Activated CD4-positive, alpha-beta T cell treated with anti-CD3 and anti-CD28 coated beads, Interleukin-2, amount 50 U/mL, for 1 hour (primary cell): ENCODE results near the gene MSRB3.
"Not testable (repeated sequence)": the region's sequence is repeated elsewhere in the genome, so short reads cannot be mapped to it uniquely, and the experiment has no call there.

Source experiments
- DNase-seq: peaks from one replicate; pipeline ENCODE4 v3.0.0-alpha.2; 2020

Gene MSRB3

DNA sequence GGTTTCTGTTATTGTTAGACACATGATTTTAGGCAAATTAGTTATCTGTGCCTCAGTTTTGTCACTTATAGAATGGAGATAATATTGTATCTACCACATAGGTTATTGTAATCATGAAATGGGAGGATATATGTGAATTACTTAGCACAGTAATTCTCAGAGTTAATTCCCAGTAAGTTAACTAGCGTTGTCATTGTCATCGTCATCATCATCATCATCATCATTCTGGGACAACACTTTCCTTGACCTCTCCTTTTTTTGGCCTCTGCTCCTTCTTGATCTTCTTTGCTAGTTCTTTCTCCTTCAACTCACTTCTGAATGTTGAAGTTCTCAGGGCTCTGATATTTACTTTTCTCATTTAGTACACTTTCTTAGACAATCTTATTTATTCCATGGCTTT lies 13.8 kb downstream of the MSRB3 start:
- no peak for DNase-seq

DNA sequence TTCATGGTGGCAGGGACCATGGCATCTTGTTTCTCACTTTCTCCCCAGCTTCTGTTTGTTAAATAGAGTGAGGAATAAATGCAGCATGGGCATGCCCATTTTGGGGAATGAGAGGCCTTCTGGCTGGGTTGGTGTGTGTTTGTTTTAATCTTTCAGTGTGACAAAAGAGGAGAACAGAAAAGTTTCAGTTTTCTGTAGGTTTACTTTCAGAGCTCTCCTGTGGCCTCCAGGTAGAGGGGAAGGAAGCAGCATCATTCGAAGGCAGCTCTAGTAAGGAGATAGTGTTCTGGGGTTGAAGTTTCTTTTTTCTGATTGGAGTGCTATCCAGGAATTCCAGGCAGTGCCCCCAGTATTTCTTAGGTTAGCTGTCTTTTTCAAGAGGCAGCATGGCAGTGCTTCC lies 15.3 kb downstream of the MSRB3 start:
- no peak for DNase-seq

DNA sequence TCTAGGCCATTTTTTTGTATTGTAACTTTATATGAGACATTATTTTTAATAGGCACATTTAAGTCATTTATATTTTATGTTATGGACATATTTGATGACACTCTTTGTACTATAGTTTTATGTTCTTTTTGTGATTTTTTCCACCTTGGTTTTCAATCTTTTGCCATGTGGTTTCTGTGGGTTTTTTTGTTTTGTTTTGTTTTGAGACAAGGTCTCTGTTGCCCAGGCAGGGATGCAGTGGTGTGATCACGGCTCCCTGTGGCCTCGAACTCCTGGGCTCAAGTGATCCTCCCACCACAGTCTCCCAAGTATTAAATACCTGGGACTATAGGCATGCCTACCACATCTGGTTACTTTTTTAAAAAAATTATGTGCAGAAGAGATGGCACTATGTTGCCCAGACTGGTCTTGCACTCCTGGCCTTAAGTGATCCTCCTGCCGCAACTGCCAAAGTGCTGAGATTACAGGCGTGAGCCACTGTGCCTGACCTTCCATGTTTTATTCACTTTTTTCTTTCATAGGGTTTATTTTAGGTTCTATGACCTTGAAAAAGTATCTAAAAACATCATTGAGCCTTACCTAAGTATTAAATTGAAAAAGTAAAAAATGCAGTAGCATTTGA lies 16.3 kb downstream of the MSRB3 start:
- no peak for DNase-seq

DNA sequence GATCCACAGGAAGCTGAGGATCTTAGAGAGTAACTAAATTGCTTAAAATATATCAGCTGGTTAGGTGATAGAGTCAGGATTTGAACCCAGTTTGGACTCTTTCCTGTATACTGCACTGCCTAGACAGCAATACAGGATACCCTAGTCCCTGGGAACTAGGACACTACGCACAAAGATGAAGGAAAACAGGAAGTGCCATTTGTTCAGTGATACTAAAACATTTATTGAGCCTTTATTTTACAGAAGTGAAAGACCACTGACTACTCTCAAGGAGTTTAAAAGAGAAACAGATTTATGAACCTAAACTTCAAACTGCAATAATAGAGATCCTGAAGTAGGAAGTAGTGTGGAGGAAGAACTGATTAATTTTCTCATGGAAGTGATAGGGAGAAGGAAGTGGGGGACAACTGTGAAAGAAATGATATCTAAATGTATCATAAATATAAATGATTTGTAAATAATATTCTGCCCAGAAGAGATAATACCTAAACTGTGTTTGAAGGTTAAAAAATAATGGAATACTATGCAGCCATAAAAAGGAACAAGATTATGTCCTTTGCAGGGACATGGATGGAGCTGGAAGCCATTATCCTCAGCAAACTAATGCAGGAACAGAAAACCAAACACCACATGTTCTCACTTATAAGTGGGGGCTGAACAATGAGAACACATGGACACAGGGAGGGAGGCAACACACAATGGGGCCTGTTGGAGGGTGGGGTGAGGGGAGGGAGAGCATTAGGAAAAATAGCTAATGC lies 18.2 kb downstream of the MSRB3 start:
- no peak for DNase-seq

DNA sequence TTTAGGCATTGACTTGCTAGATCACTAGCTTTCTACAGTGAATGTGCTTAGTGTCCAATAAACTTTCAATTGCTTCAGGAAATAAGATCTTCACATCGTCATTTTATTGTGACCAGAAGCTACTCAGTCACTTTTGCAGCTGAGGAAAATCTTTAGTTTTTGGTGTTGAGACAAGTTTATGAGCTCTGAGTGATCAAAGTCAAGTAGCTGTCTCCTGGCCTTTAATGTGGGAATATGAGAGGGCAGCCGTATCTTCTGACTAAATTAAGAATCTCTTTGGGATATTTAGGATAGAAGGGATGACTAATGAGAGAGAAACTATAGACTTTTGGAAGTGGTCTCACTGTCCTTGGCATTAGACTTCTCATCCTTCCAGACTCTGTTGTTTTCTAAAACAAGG lies 21.6 kb downstream of the MSRB3 start:
- no peak for DNase-seq

DNA sequence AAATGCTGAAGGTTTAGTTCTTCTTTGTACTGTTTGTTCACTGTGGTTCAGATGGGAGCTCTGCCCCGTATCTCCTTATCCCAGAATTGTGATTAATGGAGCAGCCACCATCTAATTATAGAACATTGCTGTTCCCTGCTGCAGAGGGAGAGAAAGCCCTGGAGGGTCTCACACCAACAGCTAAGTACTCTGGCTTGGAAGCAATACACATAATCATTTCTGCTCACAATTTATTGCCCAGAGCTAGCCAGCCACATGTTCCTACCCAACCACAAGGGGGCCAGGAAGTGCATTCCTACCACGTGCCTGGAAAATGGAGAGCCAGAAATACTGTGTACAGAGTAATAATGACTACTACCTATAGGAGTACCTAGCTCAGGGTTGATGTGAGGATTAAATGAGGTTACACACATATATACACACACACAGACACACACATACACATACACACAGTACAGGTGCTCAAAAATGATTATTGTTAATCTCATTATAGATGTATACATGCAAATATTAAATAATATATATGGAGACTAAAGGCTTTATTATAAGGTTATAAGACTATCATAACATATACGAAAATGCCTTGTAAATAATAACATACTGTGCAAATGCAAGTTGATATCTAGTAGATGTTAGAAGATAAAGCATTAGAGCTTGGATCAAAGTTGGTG lies 22.3 kb downstream of the MSRB3 start:
- no peak for DNase-seq

DNA sequence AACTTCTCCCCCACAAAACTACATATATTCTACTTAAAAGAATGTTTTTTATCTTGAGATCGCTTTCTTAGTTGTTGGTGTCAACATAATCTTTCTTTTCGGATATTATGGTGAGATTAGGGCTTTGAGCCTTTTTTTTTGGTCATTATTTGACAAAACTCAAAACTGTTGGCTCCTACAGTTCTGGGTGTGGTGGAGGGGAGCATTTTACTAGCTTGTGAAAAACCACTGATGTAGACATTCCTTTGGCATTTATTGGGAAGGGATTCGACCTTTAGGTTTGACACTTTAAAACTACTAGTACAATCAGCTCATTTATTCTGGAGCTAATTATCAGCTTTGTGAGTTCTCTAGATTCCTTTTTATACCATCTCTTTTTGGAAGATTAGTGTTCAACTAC lies 24.4 kb downstream of the MSRB3 start:
- no peak for DNase-seq

DNA sequence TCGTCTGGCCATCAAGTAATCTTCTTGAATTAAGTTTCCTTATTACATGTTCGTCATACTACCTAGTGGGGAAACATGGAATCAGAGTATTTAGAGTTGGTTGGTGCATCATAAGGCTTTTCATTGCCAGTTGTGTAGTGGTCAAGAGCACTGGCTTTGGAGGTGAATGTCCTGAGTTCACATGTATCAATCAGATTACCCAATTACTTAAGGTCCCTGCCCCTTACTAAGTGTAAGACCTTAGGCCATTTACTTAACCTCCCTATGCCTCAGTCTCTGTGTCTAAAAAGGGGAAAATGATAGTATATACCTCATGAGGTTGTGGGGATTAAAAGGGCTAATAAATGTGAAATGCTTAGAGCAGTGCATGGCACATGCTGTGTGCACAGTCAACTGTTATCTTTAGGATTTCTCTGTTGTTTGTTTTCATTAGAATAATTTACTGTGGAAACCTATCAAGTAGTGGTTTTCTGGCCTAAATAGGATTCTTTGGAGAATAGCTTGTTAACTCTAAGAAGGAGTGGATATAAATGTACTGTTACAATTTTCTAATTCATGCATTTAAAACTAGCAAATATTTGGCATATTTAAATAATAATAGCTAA lies 27.0 kb downstream of the MSRB3 start:
- DNase-seq, result no peak

DNA sequence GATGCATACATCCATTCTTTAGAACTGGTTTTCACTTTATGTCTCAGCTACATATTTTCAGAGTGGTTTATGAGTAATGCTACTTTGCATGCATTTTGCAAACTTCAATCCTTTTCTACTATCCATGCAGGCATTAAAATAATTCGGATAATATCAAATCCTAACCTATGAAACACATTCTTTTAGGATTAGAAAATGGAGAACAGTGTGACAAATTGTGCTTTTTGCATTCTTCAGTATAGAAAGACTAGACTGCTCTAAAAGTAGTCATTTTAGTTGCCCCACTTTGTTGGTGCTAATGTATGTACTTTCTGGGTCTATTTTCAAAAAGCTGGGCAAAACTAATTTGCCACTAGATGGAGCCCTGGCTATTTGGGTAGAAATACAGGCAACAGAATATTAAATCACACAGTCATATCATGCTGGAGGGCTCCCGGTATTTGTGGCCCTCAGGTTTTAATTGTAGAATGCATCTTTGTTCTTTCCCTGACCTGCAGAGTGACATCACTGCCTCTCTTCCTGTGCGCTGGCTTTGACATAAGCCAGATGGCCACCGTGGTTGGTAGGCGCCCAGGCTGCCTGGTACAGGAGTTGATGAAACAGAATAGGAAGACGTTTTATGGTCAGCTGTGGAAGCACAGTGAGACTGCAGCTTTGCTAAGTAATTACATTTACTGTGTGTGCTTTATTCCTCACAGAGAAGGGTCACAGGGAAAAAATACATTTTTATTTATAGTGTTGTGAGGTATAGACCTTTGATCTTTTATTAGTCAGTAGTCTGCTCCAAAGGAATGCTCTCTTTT lies 28.1 kb downstream of the MSRB3 start:
- DNase-seq, result no peak

DNA sequence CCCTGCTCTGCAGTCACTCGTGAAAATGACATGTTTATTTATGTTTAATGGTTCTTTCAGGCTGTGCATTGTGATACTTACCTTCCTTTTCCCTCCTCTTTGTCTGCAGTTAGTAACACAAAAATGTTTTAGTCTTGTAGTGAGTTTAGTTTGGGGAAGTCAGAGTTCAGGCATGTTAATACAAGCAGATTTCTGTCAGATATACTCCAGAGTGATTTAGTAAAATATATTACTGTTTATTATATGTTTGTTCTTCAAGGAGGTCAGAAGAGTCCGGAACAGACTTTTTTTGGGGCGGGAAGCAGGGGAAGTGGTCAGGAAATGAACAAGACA lies 28.7 kb downstream of the MSRB3 start:
- DNase-seq, result no peak

DNA sequence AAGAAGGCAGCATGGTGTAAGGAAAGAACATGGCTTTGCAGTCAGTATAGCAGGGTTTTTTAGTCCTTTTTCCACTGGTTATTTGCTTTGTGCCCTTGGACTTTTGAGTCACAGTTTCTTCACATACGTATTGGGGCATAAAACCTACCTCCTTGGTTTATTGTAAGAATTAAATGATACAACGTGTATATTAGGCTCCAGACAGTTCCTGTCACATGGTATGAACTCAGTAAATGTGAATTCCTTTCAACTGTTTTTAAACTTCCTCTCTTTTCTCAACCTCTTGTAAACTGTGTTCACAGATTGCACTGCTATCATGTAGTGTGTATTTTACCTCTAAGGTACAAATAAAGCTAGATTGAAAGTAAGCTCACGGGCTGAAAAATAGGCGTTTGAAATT lies 29.5 kb downstream of the MSRB3 start:
- DNase-seq, result no peak

DNA sequence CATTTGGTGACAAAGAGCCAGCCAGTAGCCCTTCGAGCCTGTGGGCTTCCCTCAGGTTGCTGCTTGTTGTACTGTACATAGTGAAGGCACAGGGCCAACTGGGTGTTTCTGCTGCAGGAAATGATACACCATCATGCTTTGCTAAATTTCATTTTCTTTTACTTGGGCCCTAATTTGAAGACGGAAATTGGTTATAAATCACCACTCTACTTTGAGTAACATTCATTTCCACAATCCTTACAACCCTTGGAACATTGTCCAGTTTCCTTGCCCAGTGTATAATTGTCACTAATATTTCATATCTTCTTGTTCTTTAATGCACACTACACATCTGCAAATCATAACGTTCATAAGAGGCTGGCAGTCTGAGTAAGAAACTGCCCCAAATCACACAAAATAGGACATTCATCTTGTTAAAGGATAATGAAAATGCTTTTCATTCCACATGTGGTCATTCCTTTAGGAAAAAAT lies 30.2 kb downstream of the MSRB3 start:
- DNase-seq, result no peak

DNA sequence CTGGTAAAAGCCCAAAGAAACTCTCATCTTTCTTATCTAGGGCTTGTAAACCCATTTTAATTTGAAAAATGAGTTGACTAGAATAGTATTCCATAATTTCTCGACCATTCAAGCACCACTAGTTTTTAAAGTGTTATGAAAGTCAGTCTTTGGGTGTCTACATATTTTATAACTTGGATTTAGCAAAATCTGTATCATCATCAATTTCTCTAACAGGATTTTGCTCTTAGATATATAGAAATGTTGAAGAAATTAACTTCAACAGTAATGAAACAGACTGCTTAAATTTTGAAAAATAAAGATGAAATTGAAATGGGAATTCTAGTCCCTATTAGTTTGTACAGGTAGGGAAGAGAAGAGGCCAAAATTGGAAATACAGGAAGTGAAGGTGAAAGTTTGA lies 32.8 kb downstream of the MSRB3 start:
- no peak for DNase-seq

DNA sequence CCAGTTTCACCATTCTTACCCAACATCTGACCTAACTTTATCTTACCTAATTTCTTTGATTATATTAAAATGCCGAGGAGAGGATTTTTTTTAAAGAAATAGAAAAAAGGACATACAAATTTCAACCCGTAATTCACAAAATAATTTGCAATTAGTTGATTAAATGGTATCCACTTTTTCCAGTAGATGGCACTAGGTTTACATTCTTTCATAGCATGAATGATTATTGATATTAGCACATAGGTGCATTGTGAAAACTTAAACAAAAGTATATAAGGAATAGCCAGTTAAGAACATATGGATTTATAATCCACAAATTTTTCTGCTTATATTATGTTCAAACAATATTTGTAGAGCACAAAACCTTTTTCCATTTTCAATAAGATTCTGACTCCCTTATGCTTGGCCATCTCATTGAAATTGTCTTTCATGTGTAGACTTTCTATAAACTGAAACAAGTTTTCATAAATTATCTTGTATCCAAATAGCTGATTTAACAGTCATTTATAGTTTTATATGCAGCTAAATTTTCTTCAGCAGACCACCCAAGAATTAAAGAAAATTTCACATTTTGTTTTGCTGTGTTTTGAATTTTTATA lies 35.3 kb downstream of the MSRB3 start:
- DNase-seq, result no peak

DNA sequence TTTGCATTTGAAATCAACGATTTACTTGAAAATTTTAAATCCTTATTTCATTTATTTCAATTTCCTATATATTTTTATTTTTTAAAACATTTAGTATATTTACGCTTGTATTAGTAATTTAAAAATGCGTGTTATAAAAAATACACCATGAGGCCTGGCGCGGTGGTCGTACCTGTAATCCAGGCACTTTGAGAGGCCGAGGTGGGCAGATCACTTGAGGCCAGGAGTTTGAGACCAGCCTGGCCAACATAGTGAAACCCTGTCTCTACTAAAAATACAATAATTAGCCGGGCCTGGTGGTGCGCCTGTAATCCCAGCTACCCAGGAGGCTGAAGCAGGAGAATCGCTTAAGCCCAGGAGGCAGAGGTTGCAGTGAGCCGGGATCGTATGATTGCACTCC lies 36.8 kb downstream of the MSRB3 start:
- DNase-seq, result not testable (repeated sequence)

DNA sequence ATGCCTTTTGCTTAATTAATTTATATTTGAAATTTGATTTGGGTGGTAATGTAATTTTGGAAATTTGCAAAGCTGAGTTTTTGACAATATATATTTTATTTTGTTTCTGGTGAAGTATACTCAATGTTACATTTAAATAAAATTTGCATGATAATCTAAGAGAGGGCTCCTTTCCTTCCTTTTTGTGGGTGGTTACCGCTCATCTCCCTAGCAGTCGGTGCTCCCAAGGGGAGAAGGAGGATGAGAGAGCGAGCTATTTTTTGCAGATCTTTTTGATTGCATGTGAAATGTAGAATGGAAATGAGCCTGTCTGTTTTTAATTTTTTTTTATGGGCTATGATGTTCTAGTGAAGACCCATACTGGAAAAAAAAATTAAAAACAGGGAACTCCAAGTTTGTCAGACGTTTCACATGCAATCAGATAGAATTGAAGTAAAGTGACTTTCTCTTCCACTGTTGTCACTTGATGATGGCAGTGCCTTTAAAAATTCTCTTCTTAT lies 39.8 kb downstream of the MSRB3 start:
- no peak for DNase-seq

DNA sequence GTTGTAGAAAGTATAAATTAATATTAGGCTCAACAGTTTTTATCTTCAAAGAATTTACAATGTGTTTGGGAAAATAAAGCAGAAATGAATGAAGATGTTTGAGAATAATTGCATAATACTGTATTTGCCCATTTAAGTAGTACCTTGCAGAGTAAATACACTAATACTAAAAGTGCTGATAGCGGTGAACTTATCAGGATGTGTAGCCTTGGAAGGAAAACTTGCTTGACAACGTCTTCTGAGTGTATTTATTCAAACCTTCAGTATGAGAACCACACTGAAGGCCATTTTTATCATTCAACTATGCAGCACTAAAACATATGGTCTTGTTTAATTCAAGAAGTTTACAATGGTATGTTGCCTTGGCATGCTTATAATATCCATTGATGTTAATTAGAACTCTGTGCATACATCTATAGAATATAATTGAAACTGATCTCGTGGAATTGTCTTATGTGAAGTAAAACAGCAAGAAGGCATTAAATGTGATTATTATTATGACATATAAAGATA lies 41.3 kb downstream of the MSRB3 start:
- DNase-seq, result no peak

DNA sequence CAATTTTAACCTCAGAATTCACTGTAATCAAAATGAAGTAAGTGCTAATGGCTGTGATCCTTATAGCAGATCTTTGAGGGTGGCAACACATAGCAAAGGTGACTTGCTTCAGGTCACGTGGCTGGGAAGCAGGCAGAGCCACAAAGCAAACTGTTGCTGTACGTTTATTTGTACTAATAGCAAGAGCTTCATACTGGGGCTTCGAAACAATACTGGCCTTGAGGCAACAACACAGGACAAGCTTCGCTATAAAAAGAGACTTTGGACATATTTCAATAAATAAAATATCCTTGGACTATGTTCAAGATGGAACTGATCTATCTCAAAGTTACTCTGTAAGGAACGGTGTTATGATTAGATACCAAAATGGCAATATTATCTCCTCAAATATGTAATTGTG lies 44.6 kb downstream of the MSRB3 start:
- no peak for DNase-seq

DNA sequence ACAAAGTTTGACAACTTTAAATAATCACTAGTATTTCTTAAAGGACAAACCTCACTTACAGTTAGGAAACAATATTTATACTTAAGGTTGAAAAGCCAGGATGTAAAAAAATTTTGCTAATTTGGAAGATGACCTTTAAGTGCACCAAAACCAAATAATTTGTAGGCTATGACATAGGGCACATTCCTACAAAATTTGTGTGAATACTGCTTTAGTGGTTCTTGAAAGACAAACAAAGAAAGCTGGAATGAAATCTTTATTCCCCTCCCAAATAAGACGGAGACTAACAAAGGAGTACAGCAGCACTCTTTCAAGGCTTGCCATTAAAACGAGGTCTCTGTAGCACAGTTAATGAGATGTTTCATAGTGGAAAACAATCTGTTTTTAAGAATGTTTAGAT lies 45.6 kb downstream of the MSRB3 start:
- no peak for DNase-seq

DNA sequence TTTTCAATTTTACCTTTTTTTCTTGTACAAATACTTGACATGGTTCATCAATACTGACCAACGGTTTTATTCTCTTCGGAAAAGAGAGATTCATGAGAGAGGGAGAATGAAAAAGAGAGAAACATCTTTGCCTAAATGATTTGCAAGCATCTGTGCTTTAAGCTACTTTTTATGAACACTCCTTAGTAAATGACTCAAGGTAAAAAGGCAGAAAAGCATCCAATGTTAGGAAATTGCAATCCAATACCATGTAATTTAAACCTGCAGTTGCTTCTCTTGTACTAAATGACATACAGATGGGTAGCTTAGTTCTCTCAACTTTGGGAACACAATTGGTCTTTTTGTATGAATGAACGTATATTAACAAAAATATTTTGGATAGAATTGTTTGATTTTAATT lies 46.1 kb downstream of the MSRB3 start:
- no peak for DNase-seq

DNA sequence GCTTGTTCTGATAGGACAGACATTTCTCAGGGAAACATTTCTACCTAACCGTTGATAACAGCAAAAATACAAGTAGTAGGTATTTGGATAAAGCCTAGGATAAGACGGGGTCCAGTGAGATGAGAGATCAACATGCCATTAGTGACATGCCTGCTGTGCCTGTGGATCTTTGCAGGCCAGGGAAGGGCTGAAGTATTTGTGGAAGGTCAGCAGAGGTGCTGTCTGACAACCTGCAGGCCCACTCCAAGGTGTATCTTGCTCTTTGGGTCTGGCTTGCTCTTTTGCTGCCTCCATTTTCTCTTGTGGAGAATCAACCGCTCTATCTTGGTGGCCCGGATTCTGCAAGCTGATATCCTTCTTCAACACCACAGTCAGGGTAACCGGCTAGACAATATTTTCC lies 46.7 kb downstream of the MSRB3 start:
- no peak for DNase-seq

DNA sequence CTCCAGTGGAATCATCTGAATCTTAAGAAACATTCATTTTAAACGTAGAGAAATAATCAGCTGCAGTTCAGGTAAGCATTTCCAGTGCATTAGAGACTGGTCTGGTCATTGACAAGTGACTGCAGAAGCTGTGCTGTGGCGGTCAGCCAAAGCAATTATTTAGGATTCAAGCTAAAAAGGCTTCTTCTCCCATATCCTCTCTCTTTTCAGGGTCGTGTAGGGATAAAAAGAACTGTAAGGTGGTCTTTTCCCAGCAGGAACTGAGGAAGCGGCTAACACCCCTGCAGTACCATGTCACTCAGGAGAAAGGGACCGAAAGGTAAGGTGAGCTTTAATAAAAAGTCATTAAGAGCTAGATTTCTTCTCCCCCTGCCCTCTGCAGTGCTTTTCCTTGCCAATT lies 48.1 kb downstream of the MSRB3 start:
- no peak for DNase-seq
